GM18519 (cell line): ENCODE results near the gene SLC51B.
"Not testable (repeated sequence)": the region's sequence is repeated elsewhere in the genome, so short reads cannot be mapped to it uniquely, and the experiment has no call there.

ENCODE experiments used
- ATAC-seq: cut with Tn5 transposase; IDR thresholded peaks from one replicate; pipeline ENCODE4 v1.9.1; 2021; ENCODE audit warnings: mild to moderate bottlenecking, moderate library complexity; ENCODE audit not compliant: unreplicated experiment, low FRiP score

The SLC51B gene

DNA sequence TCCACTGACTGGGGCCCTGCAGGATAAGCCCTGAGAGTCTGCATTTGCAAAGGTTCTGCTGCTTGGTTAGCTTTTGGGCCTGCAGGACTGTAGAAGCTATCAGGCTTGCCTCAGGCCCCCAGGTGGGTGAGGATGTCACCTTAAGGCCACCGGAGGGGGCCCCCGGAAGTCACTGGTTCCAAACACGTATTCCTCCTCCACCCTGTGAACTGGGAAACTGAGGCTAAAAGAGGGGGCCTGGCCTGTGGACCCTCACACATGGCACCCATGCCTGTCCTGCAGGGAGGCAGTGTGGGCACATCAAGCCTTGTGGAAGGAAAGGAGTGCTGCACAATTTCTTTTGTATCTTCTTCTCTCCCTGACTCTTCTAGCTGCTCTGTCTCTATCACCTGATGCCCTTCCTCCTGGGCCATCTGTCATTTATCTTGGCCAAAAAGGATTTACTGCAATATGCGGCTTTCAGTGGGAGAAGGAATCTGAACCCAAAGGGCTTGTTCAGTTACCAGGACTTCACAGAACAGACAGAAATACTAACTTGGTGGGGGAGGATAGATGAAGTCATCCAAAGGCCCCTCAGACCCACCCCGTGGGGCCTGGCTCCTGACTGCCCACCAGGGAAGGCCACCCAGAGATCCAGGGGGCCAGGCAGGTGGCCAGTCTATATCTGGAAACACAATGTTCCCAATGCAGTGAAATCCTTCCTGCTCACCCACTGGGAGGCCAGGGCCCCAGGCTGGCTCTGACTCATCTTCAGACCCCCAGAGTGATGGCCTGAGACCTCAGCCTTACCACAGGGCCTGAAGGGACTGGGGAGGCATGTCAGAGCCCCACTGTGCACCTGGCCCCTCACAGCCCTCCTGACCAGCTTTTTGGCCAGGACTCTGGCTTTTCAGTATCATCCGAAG, 51.5 kb downstream of the SLC51B start:
- ATAC-seq, result no peak

GRCh38 chr15:65097651-65098263, 52.6 kb downstream of the SLC51B start:
- ATAC-seq, result no peak

DNA sequence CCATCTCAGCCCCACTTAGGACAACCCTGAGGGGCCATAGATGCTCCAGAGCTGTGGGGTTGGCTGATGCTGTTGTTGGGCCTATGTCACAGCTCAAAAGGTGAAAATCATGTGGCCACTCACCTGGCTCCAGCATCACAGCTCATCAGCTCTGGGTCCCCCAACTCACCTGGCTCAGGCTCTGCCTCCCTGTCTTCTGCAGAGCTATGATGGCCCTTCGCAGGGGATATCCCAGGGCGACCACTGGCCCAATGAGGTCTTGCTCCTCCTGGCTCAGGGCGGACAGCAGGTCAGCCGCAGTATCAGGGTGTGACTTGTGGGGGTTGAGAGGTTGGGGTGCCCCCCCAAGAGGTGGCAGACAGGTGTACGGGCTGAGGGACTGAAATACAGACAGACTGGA, 54.1 kb downstream of the SLC51B start:
- no peak for ATAC-seq

DNA sequence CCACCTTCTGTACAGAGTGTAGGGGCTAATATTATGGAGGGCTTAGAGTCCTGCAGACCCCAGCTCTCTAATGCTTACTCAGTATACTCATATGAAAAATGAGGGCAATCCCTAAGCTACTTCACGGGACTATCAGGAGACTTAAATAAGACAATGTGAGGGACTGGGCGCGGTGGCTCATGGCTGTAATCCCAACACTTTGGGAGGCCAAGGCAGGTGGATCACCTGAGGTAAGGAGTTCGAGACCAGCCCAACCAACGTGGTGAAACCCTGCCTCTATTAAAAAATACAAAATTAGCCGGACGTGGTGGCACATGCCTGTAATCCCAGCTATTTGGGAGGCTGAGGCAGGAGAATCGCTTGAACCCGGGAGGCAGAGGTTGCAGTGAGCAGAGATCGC, 54.6 kb downstream of the SLC51B start:
- not testable (repeated sequence) for ATAC-seq

DNA sequence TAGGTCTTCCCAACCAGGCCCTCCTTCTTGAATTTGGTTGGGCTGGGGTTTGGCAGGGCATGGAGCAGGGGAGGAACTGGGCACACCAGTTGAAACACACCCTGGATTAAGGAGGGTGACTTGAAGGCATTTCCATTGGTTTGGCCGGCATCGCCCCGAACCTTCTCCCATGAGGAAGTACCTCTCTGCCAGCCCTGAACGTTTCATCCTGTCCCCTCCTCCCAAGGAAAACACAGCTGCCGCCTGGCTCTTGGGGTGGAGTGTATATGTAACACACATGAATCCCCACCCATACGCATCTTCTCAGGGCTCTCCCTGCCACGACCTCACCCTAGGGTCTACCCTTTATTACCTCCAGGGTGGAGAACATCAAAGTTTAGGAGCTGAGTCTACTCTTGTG, 55.3 kb downstream of the SLC51B start:
- no peak for ATAC-seq

DNA sequence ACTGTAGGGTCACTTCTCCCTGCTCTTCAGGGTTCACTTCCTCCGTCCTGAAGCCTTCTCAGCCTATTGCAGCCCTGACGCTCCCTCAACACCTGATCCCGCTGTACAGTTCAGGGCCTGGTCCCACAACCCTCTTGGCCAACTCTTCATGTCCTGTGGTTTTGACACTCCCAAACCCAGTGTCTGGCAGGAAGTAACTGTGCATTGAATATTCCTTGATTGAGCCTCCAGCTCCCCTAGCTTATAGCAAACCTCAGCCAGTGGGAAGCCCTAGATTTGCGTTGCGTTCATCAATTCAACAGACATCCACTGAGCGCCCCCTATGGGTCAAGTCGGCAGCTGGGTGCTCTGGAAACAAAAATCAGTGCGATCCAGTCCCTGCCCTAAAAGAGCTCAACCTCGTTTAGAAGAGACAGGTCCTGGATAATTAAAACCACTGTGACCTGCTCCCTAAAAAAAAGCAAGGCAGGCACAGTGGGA, 56.3 kb downstream of the SLC51B start:
- no peak for ATAC-seq

- no peak for ATAC-seq
These were observed 56.9 kb downstream of the SLC51B start for GRCh38 chr15:65101891-65102708.

DNA sequence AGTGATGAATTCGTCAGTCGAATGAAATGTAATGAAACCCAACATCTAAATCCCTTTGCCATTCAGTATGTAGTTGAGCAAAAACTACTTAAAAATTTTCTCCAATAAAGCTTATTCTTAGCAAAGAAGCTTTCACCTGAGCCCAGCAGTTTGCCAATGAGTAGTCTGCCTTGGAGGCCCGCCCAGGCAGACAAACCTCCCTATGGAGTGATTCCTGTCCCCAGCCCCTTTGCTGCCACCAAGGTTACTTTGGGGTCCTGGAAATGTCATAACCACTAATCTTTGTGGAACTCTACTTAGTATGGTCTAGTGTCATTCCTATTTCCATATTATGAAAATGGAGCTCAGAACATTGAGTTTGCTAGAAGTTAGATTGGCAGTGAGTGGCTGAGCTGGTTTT, 57.7 kb downstream of the SLC51B start:
- no peak for ATAC-seq
